GM19099 (cell line): ENCODE results near the gene GMDS.

Source experiments
- POLR2A ChIP-seq: IDR thresholded peaks from 3 replicates; pipeline ENCODE4 v1.6.1; 2011; ENCODE audit warnings: low read depth; ENCODE audit not compliant: insufficient read length; ENCODE audit errors: extremely low read depth

Gene GMDS

GRCh38 chr6:1869308-1869707 lies 376.1 kb downstream of the GMDS start:
- no peak for TF ChIP-seq POLR2A

GRCh38 chr6:1868561-1869261 lies 376.7 kb downstream of the GMDS start:
- no peak for TF ChIP-seq POLR2A

GRCh38 chr6:1867197-1867596 lies 378.2 kb downstream of the GMDS start:
- no peak for TF ChIP-seq POLR2A

- TF ChIP-seq POLR2A: no peak
These were observed 379.8 kb downstream of the GMDS start for GRCh38 chr6:1865585-1865984.

- TF ChIP-seq POLR2A: no peak
These were observed 380.9 kb downstream of the GMDS start for GRCh38 chr6:1864496-1864895.

- no peak for TF ChIP-seq POLR2A
These were observed 383.0 kb downstream of the GMDS start for GRCh38 chr6:1862411-1862810.

- no peak for TF ChIP-seq POLR2A
These were observed 384.6 kb downstream of the GMDS start for GRCh38 chr6:1860756-1861348.

- no peak for TF ChIP-seq POLR2A
These were observed 386.5 kb downstream of the GMDS start for GRCh38 chr6:1858859-1859258.

- no peak for TF ChIP-seq POLR2A
These were observed 387.2 kb downstream of the GMDS start for GRCh38 chr6:1858196-1858595.

- TF ChIP-seq POLR2A: no peak
These were observed 389.0 kb downstream of the GMDS start for GRCh38 chr6:1856381-1856780.

- TF ChIP-seq POLR2A: no peak
These were observed 389.5 kb downstream of the GMDS start for GRCh38 chr6:1855890-1856289.

GRCh38 chr6:1854296-1854695 lies 391.1 kb downstream of the GMDS start:
- TF ChIP-seq POLR2A: no peak

- TF ChIP-seq POLR2A: no peak
These were observed 391.6 kb downstream of the GMDS start for GRCh38 chr6:1853761-1854160.

GRCh38 chr6:1851681-1852456 lies 393.5 kb downstream of the GMDS start:
- TF ChIP-seq POLR2A: no peak

- TF ChIP-seq POLR2A: no peak
These were observed 394.6 kb downstream of the GMDS start for GRCh38 chr6:1850840-1851157.
